Umbilical cord (tissue), 2 donors: ENCODE measurements around the gene DAAM1. TPM values are rescaled to one million over a fixed set of nuclear protein-coding genes. Genes with fewer than 3 reads are reported as not detected.

Experiments used
- DNase-seq: peaks from one replicate; pipeline ENCODE4 v3.0.0-alpha.2; 2015; ENCODE audit warnings: low spot score
- total RNA-seq: library from RNA; depleted of rRNA; stranded (reverse); fragments of >200 nt; gene quantifications from one replicate; pipeline ENCODE4 v1.2.3, GENCODE V29; 2014; ENCODE audit warnings: low replicate concordance; ENCODE audit not compliant: insufficient read depth

DAAM1 gene
- total RNA-seq, 1 donor from 2014 or later, result 77.3 TPM

- no peak for DNase-seq
Measured at GRCh38 chr14:59221568-59221967, 33.1 kb downstream of the DAAM1 start.

GRCh38 chr14:59224341-59224740 is 35.9 kb downstream of the DAAM1 start:
- no peak for DNase-seq

DNA sequence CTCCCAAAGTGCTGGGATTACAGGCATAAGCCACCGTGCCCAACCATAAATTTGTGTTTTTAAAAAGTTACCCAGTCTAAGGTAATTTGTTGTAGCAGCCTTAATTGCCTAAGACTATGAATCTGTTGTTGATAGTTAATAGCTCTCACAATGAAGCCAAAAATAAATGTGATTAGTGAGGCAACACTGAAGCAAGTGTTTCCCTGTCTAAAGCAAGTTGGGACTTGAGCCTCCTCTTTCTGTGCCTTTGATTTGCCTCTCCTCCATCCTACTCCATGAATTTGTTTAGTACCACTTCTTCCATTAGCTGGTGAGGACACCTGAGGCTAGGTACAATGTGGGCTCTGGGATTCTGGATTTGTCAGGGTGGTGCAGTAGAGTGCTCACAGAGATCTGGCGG is 36.8 kb downstream of the DAAM1 start:
- no peak for DNase-seq

DNA sequence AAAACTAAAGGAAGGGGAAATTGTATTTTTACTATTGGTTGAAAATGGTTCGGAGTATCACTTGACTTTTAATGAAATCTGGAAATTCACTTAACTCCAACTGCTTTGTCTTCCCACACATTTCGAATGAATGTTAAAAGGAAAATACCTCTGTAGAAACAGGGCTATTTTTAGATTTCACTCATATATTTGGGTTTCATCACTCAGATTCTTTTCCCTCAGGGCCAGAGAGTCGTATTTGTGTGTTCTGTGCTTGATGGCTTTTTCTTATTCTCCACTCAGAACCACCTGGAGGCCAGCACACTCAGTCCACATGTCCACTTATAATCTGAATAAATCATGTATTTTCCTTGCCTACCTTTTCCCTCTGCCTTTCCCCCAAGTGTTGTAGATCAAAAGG is 40.0 kb downstream of the DAAM1 start:
- no peak for DNase-seq

DNA sequence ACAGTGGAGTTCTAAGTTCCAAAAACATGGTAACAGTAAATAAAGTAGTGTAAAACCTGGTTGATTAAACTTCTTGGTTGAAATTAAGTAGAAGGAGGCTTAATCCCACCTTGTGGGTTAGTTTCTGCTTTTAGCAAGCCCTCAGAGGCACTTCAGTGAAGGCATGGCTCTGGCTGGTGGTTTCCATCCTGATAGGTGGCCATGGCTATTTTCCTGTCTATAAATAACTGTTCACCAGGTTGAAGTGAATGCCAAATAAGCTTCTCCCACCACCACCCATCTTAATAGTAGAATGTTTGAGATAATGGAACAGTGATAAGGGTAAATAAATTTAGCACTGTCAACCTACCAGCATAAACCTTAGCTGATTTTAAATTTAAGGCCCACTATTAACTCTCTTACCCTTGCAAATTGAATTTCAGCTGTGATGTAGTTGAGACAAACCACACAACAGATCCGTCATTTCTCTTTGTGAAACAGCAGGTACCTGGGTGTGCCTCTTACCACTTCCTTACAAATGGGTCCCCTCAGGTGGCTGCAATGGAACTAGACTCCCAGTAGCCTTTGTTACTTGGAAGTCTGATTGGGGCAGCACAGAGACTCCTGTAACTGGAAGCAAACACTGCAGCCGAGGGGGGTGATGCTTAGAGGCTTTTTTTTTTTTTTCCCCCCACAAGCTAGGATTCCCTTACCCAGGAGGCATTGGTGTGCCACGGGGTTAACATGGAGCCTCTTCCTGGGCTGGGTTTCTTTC is 41.4 kb downstream of the DAAM1 start:
- DNase-seq, result no peak

GRCh38 chr14:59236195-59236594 is 47.7 kb downstream of the DAAM1 start:
- DNase-seq, result no peak

- DNase-seq, result no peak
Measured at GRCh38 chr14:59238216-59238615, 49.7 kb downstream of the DAAM1 start.

GRCh38 chr14:59239022-59239421 is 50.6 kb downstream of the DAAM1 start:
- DNase-seq, result no peak

- no peak for DNase-seq
Measured at GRCh38 chr14:59240356-59240755, 51.9 kb downstream of the DAAM1 start.

GRCh38 chr14:59241121-59241520 is 52.7 kb downstream of the DAAM1 start:
- no peak for DNase-seq

- no peak for DNase-seq
Measured at GRCh38 chr14:59243174-59243573, 54.7 kb downstream of the DAAM1 start.

- no peak for DNase-seq
Measured at GRCh38 chr14:59244581-59244980, 56.1 kb downstream of the DAAM1 start.

DNA sequence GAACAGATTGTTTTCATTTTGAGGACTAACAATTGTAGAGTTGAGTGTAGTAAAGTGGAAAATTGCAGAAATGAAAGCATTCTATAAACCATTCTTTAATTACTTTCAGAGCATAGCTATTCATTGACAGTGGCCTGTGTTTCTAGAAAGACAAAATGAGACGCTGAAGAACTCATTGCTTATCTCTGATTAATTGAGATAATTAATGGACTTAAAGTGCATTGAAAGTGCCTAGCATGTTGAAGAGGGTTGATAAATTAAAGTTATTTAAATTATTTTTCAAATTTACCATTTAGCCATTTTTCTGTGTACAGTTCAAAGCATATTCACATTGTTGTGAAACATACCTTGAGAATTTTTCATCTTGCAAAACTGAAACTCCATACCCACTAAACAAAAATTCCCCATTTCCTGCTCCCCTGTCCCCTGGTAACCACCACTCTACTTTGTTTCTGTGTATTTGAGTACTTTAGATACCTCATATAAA is 57.4 kb downstream of the DAAM1 start:
- DNase-seq, result no peak

- DNase-seq, result no peak
Measured at GRCh38 chr14:59246566-59246965, 58.1 kb downstream of the DAAM1 start.

GRCh38 chr14:59247801-59248584 is 59.5 kb downstream of the DAAM1 start:
- no peak for DNase-seq

GRCh38 chr14:59249029-59249428 is 60.6 kb downstream of the DAAM1 start:
- DNase-seq, result no peak

DNA sequence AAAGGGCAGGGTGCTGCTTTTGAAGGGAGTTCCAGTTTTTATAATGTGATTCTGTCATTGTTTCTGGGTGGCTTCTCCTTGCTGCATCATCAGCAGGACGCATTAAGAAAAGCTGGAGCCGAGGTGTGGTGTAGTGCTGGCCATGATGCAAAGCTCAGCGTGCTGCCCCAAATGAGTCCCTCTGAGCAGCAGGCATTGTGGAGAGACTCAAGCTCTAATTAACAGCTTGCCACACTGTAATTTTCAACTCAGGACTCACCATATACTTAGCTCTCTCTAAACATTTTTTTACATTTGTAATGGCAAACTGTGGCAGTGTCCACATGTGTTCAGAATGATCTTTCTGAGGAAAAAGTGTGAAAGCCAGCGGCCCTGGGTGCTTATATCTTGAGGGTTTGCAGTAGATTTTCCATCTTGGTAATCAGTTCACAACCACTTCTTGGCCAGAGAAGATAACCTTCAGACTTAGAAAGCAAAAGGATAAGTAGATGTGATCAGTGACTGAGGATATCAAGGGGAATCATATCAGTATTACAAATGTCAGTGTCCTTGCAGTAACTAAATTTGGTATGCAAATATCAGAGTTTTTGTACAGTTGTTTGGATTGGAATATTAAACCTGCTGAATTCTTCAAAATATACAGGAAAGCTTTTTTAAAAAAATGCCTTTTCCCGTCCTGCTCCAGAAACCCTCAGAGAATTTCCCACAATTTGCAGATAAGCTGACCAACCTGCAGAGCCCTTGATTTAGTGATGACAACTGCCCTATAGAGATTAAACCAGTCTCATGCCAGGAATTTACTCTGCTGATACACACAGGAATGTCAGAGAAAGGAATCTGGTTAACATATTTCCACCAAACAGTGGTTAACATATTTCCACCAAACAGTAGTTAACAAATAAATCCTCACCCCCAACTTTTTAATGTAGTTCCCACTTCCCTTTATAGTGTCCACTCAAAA is 63.6 kb downstream of the DAAM1 start:
- peak; percentile 26 for DNase-seq

GRCh38 chr14:59252772-59253500 is 64.5 kb downstream of the DAAM1 start:
- no peak for DNase-seq

GRCh38 chr14:59253527-59253926 is 65.1 kb downstream of the DAAM1 start:
- no peak for DNase-seq

DNA sequence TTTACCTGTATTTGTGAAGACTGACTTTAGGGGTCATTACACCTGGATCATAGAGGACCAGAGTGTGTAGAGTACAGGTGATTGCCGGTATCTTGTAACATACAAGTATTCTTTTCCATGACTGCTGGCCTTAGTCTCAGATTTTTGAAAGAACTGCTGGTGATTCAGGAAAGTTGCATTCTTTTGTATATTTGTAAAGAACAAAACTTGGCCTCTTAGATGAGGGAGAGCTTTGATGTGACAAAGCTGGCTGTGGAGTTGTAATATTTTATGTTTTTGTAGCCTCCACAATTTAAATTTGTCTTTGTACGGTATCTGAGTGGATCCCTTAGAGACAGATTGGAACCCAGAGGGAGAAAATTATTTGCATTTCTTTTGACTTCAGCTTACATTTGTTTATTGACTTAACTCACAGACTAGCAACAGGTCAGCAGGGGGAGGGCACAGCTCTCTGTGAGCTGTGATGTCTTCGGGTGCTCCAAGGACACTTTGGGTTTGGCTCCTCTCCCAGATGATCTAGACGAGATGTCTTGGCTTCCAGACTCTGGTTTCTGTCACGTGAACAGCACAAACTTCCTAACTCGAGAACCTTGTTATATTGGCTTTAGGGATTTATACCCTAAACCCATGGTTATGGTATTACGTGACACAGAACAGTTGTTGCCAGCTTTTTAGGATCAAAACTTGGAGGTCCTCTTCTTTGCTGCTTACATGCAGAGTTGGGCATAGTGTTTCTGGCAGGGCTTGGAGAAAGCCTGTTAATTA is 65.9 kb downstream of the DAAM1 start:
- DNase-seq, result peak; percentile 90
